Effector memory CD4-positive, alpha-beta T cell (primary cell): ENCODE measurements around the gene ASB13.
"Not testable (repeated sequence)": the region's sequence is repeated elsewhere in the genome, so short reads cannot be mapped to it uniquely, and the experiment has no call there.

Source experiments
- DNase-seq, 3 donors: peaks; one replicate each; pipeline ENCODE4 v3.0.0-alpha.2; 2020
- H3K27ac ChIP-seq: 2 replicates; pipeline ENCODE4 v1.7.0; 2013; ENCODE audit warnings: mild to moderate bottlenecking, low read length, moderate library complexity; ENCODE audit not compliant: insufficient read depth, poor library complexity, severe bottlenecking
- H3K27me3 ChIP-seq: replicated peaks from 2 replicates; pipeline ENCODE4 v1.7.0; 2013; ENCODE audit warnings: mild to moderate bottlenecking, low read length; ENCODE audit not compliant: insufficient read depth, control insufficient read depth, poor library complexity, severe bottlenecking
- H3K36me3 ChIP-seq: 2 replicates; pipeline ENCODE4 v1.7.0; 2013; ENCODE audit warnings: mild to moderate bottlenecking, low read length, moderate library complexity; ENCODE audit not compliant: control insufficient read depth, insufficient read depth
- H3K4me1 ChIP-seq: 2 replicates; pipeline ENCODE4 v1.7.0; 2013; ENCODE audit warnings: low read length, mild to moderate bottlenecking; ENCODE audit not compliant: control insufficient read depth, insufficient read depth, poor library complexity, severe bottlenecking
- H3K4me3 ChIP-seq: 2 replicates; pipeline ENCODE4 v1.7.0; 2013; ENCODE audit warnings: low read length, low read depth, mild to moderate bottlenecking; ENCODE audit not compliant: insufficient read depth, poor library complexity, severe bottlenecking
- H3K9me3 ChIP-seq: 2 replicates; pipeline ENCODE4 v1.7.0; 2013; ENCODE audit warnings: mild to moderate bottlenecking, low read length, moderate library complexity; ENCODE audit not compliant: control insufficient read depth

Gene ASB13

GRCh38 chr10:5599613-5600520 is 66.5 kb downstream of the ASB13 start:
- Histone ChIP-seq H3K4me1 (peaks cover 3% of the 10 kb centered on the region), H3K27ac (no peak overlapping the region), H3K36me3 (no peaks in the 10 kb centered on the region), H3K27me3 (no peaks in the 10 kb centered on the region), H3K9me3 (no peaks in the 10 kb centered on the region), H3K4me3 (no peak overlapping the region)
- no peak for DNase-seq

DNA sequence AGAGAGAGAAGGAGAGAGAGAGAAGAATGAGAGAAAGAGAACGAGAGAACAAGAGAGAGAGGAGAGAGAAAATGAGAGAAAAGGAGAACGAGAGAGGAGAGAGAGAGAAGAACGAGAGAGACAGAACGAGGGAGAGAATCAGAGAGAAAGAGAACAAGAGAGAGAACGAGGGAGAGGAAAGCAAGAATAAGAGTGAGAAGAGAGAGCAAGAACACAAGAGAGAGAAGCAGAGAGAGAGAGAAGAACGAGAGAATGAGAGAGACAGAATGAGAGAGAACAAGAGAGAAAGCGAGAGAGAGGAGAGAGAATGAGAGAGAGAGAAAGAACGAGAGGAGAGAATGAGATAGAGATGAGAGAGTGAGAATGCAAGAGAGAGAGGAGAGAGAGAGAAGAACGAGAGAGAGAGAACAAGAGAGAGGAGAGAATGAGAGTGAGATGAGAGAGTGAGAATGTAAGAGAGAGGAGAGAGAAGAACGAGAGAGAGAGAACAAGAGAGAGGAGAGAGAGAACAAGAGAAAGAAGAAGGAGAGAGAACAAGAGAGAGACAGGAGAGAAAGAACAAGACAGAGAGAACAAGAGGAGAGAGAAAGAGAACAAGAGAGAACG is 68.2 kb downstream of the ASB13 start:
- H3K36me3 ChIP-seq = no peaks in the 10 kb centered on the region
- H3K9me3 ChIP-seq = no peaks in the 10 kb centered on the region
- no peak overlapping the region for H3K27ac ChIP-seq
- H3K27me3 ChIP-seq = no peaks in the 10 kb centered on the region
- DNase-seq = no peak
- H3K4me1 ChIP-seq = peaks cover 3% of the 10 kb centered on the region
- no peak overlapping the region for H3K4me3 ChIP-seq

GRCh38 chr10:5596611-5597341 is 69.6 kb downstream of the ASB13 start:
- Histone ChIP-seq H3K27me3 (no peaks in the 10 kb centered on the region), H3K4me1 (peaks cover 3% of the 10 kb centered on the region), H3K36me3 (no peaks in the 10 kb centered on the region), H3K27ac (no peak overlapping the region), H3K9me3 (no peaks in the 10 kb centered on the region), H3K4me3 (no peak overlapping the region)
- no peak for DNase-seq

DNA sequence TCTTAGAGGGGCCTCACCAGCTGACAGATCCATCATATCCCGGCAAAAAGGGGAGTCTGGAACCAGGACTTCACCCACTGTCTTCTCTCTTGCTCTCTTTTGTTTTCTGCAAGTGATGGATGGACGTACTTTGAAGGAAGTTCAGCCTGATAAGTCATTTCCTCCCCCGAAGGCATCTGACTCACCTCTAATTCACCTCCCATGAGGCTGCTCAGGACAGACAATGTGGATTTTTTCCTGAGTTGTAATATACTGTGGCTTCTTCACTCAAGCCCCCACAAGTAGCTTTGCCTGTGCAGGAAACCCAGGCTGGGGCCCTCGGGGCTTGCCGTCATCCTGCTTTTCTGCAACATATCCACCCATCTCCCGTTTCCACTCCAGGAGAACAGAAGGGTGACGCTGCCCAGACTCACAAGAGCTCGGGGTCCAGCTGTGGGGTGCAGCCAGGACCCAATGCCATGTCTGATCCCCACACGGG is 70.4 kb downstream of the ASB13 start:
- no peak for DNase-seq
- Histone ChIP-seq H3K4me1 (peaks cover 3% of the 10 kb centered on the region), H3K27me3 (no peaks in the 10 kb centered on the region), H3K9me3 (no peaks in the 10 kb centered on the region), H3K4me3 (no peak overlapping the region), H3K27ac (no peak overlapping the region), H3K36me3 (no peaks in the 10 kb centered on the region)

GRCh38 chr10:5595591-5595990 is 70.8 kb downstream of the ASB13 start:
- H3K27ac ChIP-seq = no peak overlapping the region

GRCh38 chr10:5595095-5595494 is 71.3 kb downstream of the ASB13 start:
- H3K4me1 ChIP-seq = peaks cover 3% of the 10 kb centered on the region
- H3K27me3 ChIP-seq = no peaks in the 10 kb centered on the region
- H3K9me3 ChIP-seq = no peaks in the 10 kb centered on the region
- H3K27ac ChIP-seq = no peak overlapping the region
- H3K4me3 ChIP-seq = no peak overlapping the region
- DNase-seq = no peak
- H3K36me3 ChIP-seq = no peaks in the 10 kb centered on the region

More at GRCh38 chr10:5595591-5595990, 70.8 kb downstream of the ASB13 start:
- Histone ChIP-seq H3K4me1 (peaks cover 3% of the 10 kb centered on the region), H3K4me3 (no peak overlapping the region), H3K9me3 (no peaks in the 10 kb centered on the region), H3K27me3 (no peaks in the 10 kb centered on the region), H3K36me3 (no peaks in the 10 kb centered on the region)
- no peak for DNase-seq

GRCh38 chr10:5594271-5595049 is 71.9 kb downstream of the ASB13 start:
- no peak overlapping the region for H3K27ac ChIP-seq
- no peak overlapping the region for H3K4me3 ChIP-seq
- DNase-seq = no peak
- no peaks in the 10 kb centered on the region for H3K27me3 ChIP-seq
- H3K9me3 ChIP-seq = no peaks in the 10 kb centered on the region
- no peaks in the 10 kb centered on the region for H3K36me3 ChIP-seq
- peaks cover 3% of the 10 kb centered on the region for H3K4me1 ChIP-seq

GRCh38 chr10:5593347-5593746 is 73.0 kb downstream of the ASB13 start:
- not testable (repeated sequence) for H3K4me3 ChIP-seq, H3K9me3 ChIP-seq, H3K4me1 ChIP-seq, H3K27me3 ChIP-seq, H3K36me3 ChIP-seq, DNase-seq, H3K27ac ChIP-seq

DNA sequence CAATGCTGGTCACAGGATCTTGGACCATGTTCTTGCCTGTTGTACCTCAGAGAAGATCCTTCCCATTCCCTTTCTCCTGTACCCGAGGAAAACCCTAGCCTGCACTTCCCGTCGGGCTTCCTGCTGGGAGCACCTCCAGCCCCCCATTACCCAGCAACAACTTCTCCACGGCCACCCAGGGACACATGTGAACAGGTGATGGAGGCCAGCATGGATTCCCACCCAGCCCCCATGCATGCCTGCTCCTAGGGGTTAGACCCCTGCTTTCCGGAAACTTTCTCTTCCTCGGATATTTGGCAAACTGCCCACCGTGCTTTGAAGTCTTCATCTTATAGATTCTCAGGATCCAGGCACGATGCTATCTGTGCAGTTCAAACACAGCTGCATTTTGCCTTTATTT is 74.3 kb downstream of the ASB13 start:
- no peak overlapping the region for H3K27ac ChIP-seq
- no peak for DNase-seq
- peaks cover 3% of the 10 kb centered on the region for H3K4me1 ChIP-seq
- no peak overlapping the region for H3K4me3 ChIP-seq
- no peaks in the 10 kb centered on the region for H3K9me3 ChIP-seq
- H3K27me3 ChIP-seq = no peaks in the 10 kb centered on the region
- no peaks in the 10 kb centered on the region for H3K36me3 ChIP-seq
